Stimulated activated CD8-positive, alpha-beta memory T cell treated with anti-CD3 and anti-CD28 coated beads, Interleukin-2, amount 100 ng/mL, for 1 hour (primary cell): ENCODE results near the gene C1orf210.

ENCODE experiments used
- DNase-seq, 2 donors: peaks; one replicate each; pipeline ENCODE4 v3.0.0-alpha.2; 2020; ENCODE audit warnings: low read depth in 2 of 2

Gene C1orf210

GRCh38 chr1:43285269-43285990 is at the start of gene C1orf210:
TSS of gene C1orf210 (minus strand) at chr1:43285581. CDS start at chr1:43283270, 2,311 bp downstream.
- no peak for DNase-seq

- DNase-seq = no peak
Observed at GRCh38 chr1:43334453-43335205, 49.2 kb upstream of the C1orf210 start.

GRCh38 chr1:43331688-43332087 is 46.3 kb upstream of the C1orf210 start:
- no peak for DNase-seq

- DNase-seq = no peak
Observed at GRCh38 chr1:43329995-43330751, 44.8 kb upstream of the C1orf210 start.

- DNase-seq = no peak
Observed at GRCh38 chr1:43327549-43328292, 42.3 kb upstream of the C1orf210 start.

DNA sequence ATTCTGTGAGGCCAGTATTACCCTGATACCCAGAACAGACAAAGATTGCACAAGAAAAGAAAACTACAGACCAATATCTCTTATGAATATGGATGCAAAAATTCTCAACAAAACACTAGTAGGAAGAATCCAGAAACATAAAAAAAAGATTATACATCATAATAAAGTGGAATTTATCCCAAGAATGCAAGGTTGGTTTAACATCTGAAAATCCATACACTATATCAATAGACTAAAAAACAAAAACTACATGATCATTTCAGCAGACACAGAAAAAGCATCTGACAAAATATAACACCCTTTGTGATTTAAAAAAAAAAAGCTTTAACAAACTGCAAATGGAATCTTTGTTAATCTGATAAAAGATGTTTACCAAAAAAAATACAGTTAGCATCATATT is 40.0 kb upstream of the C1orf210 start:
- no peak for DNase-seq

- no peak for DNase-seq
Observed at GRCh38 chr1:43324810-43325209, 39.4 kb upstream of the C1orf210 start.

DNA sequence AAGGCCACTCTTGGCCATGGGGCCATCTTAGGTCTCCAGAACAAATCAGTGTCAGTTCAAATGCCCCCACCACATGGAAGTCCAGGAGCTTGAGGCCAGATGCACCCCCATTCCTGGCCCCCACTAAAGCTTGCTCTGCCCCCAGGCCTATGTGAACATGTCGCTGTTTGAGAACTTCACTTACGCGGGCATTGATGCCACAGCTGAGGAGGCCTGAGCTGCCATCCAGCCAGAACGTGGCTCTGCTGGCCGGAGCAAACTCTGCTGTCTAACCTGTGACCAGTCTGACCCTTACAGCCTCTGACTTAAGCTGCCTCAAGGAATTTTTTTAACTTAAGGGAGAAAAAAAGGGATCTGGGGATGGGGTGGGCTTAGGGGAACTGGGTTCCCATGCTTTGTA is 37.1 kb upstream of the C1orf210 start:
- no peak for DNase-seq

DNA sequence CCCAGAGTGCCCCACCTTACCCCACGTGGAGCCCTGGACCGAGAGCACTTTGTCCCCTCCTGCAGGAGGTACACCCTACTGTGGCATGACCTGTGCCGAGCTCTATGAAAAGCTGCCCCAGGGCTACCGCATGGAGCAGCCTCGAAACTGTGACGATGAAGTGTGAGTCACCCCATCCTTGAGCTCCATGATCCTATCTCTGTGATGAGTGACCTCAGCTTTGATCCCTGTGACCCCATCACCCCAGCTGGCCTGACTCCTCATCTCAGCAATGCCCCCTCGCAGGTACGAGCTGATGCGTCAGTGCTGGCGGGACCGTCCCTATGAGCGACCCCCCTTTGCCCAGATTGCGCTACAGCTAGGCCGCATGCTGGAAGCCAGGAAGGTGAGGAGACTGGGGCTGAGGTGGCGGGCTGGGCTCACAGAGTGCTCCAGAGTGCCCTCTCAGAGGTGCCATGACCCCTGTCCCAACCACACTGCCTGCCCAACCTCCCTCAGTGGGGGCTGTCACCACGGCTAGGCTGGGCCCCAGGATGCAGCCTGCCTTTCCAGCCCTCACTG is 36.0 kb upstream of the C1orf210 start:
- no peak for DNase-seq

DNA sequence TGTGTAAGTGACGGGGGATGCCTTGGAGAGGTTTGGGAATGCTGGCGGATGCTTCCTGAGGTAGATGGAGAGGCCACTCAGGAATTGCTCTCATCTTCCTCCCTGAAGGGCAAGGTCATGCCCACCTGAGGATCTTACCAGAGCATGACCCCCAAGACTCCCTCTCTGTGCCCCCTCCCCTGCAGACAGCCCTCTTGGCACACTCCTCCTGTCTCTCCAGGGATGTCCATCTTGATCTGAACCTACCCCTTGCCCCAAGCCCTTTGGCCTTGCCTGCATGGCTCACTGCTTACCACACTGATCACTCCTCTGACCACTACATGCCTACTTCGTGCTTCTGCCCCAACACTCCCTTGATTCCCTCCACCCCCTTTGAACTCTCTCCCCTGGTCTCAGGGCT is 34.4 kb upstream of the C1orf210 start:
- no peak for DNase-seq

- DNase-seq = no peak
Observed at GRCh38 chr1:43319288-43319687, 33.9 kb upstream of the C1orf210 start.

DNA sequence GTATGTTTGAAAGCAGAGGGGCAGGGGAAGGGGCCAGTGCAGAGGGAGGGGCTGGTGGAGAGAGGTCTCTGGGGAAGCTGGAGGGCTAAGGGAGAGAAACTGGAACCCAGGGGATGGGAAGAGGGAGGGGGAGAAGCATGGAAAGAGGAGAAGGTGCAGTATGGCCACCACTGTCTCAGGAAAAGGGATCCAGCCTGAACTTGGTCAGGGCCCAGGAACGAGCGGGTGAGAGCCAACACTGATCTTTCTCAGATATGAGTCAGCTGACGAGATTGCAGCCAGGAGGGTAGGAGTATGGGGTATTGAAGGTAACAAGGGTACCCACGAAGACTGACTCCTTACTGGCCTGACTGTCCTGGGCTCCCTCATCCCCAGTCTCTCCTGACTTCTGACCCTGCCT is 33.5 kb upstream of the C1orf210 start:
- no peak for DNase-seq

GRCh38 chr1:43317817-43318471 is 32.6 kb upstream of the C1orf210 start:
- no peak for DNase-seq

GRCh38 chr1:43316738-43317520 is 31.5 kb upstream of the C1orf210 start:
- no peak for DNase-seq

DNA sequence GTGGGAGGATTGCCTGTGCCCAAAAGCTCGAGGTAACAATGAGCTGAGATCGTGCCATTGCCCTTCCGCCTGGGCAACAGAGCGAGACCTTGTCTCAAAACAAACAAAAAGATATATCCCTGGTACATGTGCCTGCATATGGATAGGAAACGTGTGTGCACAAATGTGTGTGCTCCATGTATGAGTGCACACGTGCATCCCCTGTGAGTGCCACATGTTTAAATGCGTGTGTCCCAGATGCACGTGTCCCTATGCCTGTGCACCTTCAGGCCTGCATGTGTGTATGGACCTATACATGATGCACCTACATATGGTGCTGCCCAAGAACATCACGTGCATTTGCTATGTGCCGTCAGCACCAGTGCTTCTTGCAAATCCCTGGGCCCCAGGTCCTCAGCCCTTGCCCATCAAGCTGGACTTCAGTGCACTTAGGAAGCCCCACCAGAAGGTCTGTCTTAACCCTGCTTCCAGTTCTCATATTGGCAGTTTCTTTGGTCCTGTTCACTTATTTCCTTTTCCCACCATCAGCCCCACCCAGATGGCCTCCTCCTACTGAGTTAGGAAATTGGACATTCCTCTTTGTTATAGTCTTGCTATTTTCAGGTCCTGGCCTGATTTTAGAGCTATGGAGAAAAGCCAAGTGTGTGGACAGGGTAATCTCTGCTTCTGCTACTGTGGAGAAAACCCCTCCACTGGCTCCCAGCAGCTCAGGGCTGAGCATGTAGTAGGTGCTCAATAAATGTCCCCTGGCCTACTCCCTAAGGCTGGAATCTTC is 30.8 kb upstream of the C1orf210 start:
- no peak for DNase-seq

GRCh38 chr1:43315481-43315880 is 30.1 kb upstream of the C1orf210 start:
- no peak for DNase-seq

GRCh38 chr1:43314233-43314632 is 28.9 kb upstream of the C1orf210 start:
- no peak for DNase-seq

GRCh38 chr1:43313771-43314170 is 28.4 kb upstream of the C1orf210 start:
- no peak for DNase-seq
